Astrocyte of the cerebellum (primary cell): ENCODE measurements around the gene ZGPAT.
A peak's percentile ranks its signal among the peaks of the same experiment; 100 is the strongest.

ENCODE experiments used
- DNase-seq: peaks from one replicate; pipeline ENCODE4 v3.0.0-alpha.2; 2011; ENCODE audit warnings: low read depth
- H3K4me3 ChIP-seq: 2 replicates; pipeline ENCODE4 v1.5.1; 2011; ENCODE audit warnings: mild to moderate bottlenecking, low read depth, low read length, moderate library complexity
- CTCF ChIP-seq: IDR thresholded peaks from 2 replicates; pipeline ENCODE4 v1.5.1; 2012; ENCODE audit warnings: low read length, low read depth, moderate library complexity, mild to moderate bottlenecking; ENCODE audit errors: missing control alignments
- in situ Hi-C: cut with HindIII; loops from 2 replicates; pipeline ENCODE4 v1.10.0; 2017; ENCODE audit warnings: low sequenced_read_pairs

ZGPAT gene

GRCh38 chr20:63696628-63697356 is 11.0 kb upstream of the ZGPAT start, which contains the start of gene TNFRSF6B:
Gene TNFRSF6B (plus strand): TSS chr20:63696652. CDS start chr20:63696768, 116 bp downstream.
- DNase-seq: no peak
- in situ Hi-C loops: loop anchor here (5.0 kb wide), 1 partner anchor 34 kb away; no protein-coding TSS in a partner anchor
- TF ChIP-seq CTCF: no peak
- peak within 1 kb of the TSS; percentile 45 for H3K4me3 ChIP-seq

GRCh38 chr20:63697357-63697867 is 10.4 kb upstream of the ZGPAT start:
- no peak for DNase-seq
- in situ Hi-C loops: loop anchor here (5.0 kb wide), 1 partner anchor 35 kb away; no protein-coding TSS in a partner anchor
- no peak for TF ChIP-seq CTCF
- H3K4me3 ChIP-seq: peak overlapping the region; percentile 45

- peak overlapping the region; percentile 45 for H3K4me3 ChIP-seq
- in situ Hi-C loops: loop anchor here (5.0 kb wide), 1 partner anchor 36 kb away; no protein-coding TSS in a partner anchor
- DNase-seq: no peak
- no peak for TF ChIP-seq CTCF
Measured at GRCh38 chr20:63697868-63698545, 9.8 kb upstream of the ZGPAT start.

GRCh38 chr20:63698739-63699465 is 8.9 kb upstream of the ZGPAT start:
- H3K4me3 ChIP-seq: peak overlapping the region; percentile 6
- TF ChIP-seq CTCF: no peak
- in situ Hi-C loops: loop anchor here (5.0 kb wide), 1 partner anchor 37 kb away; no protein-coding TSS in a partner anchor
- peak; percentile 66 for DNase-seq

GRCh38 chr20:63699466-63700198 is 8.2 kb upstream of the ZGPAT start:
- in situ Hi-C loops: loop anchor here (5.0 kb wide), 1 partner anchor 37 kb away; no protein-coding TSS in a partner anchor
- no peak for TF ChIP-seq CTCF
- DNase-seq: no peak
- no peak overlapping the region for H3K4me3 ChIP-seq
